ENCODE data around the gene IQCE.

DNA sequence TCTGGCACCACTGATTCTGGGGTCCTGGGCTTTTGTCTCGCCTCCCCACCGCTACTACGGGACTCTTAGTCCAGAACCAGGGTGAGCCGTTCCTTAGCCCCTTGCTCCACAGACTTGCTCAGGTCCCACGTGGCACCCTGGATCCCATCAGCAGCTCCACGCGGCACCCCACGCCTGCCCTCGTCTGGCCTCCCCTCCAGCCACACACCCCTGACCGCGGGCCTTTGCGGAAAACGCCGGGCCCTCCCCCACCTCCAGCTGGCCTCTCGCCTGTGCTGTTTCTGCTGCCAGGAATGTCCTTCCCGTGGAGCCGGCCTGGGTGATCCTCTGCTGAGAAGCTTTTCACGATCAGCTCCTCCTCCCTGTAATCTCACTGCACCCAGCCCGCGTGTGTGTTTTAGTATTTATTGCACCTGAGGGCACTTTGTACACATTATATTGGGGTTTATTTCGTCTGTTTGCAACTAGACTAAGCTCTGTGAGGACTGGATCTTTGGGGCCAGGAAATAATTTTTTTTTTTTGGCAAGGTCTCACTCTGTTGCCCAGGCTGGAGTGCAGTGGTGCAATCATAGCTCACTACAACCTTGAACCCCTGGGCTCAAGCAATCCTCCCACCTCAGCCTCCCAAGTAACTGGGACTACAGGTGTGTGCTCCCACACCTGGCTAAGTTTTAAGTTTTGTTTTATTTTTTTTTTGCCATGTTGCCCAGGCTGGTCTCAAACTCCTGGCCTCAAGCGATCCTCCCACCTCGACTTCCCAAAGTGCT is 62.5 kb downstream of the IQCE start:
- TF ChIP-seq, protein P1, sequence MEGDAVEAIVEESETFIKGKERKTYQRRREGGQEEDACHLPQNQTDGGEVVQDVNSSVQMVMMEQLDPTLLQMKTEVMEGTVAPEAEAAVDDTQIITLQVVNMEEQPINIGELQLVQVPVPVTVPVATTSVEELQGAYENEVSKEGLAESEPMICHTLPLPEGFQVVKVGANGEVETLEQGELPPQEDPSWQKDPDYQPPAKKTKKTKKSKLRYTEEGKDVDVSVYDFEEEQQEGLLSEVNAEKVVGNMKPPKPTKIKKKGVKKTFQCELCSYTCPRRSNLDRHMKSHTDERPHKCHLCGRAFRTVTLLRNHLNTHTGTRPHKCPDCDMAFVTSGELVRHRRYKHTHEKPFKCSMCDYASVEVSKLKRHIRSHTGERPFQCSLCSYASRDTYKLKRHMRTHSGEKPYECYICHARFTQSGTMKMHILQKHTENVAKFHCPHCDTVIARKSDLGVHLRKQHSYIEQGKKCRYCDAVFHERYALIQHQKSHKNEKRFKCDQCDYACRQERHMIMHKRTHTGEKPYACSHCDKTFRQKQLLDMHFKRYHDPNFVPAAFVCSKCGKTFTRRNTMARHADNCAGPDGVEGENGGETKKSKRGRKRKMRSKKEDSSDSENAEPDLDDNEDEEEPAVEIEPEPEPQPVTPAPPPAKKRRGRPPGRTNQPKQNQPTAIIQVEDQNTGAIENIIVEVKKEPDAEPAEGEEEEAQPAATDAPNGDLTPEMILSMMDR (IDR thresholded peaks at IDR 0.05) = no peak
- no peak for TF ChIP-seq EP300 (IDR thresholded peaks at IDR 0.05)
- TF ChIP-seq POLR2A (IDR thresholded peaks at IDR 0.05) = no peak

Measured in gastroesophageal sphincter (tissue), 3 donors.